Measurements from ENCODE around the gene TMEM263.
A peak's percentile ranks its signal among the peaks of the same experiment; 100 is the strongest.
"Not testable (repeated sequence)": the region's sequence is repeated elsewhere in the genome, so short reads cannot be mapped to it uniquely, and the experiment has no call there.

Gene TMEM263

GRCh38 chr12:106986625-106987389 is 31.1 kb downstream of the TMEM263 start, which contains the start of gene MTERF2:
Gene MTERF2 (minus strand): TSS chr12:106987146. CDS start chr12:106978714, 8,432 bp downstream.
- Histone ChIP-seq H2AFZ (ENCODE audit: low read length) (peak within 1 kb of the TSS; percentile 87), H3K4me2 (ENCODE audit: low read depth, low read length, poor library complexity, severe bottlenecking) (peak within 1 kb of the TSS; percentile 78), H3K4me1 (ENCODE audit: insufficient read depth, low read length, poor library complexity, severe bottlenecking) (peaks cover 21% of the 10 kb centered on the region), H3K27me3 (ENCODE audit: insufficient read depth, low read length, poor library complexity, severe bottlenecking) (no peaks in the 10 kb centered on the region), H3K9me2 (replicated peaks; ENCODE audit: low read depth, low read length) (no peaks in the 10 kb centered on the region), H3K79me2 (ENCODE audit: insufficient read depth, low read length) (no peaks in the 10 kb centered on the region), H3K4me3 (ENCODE audit: low read length, poor library complexity, severe bottlenecking) (peak within 1 kb of the TSS; percentile 81), H4K20me1 (ENCODE audit: insufficient read depth, low read length, poor library complexity, severe bottlenecking) (no peaks in the 10 kb centered on the region), H3K36me3 (ENCODE audit: insufficient read depth, low read length) (no peaks in the 10 kb centered on the region), H3K9ac (ENCODE audit: low read depth, low read length, poor library complexity, severe bottlenecking) (peak within 1 kb of the TSS; percentile 73), H3F3A (ENCODE audit: low read depth) (no peaks in the 10 kb centered on the region), H3K9me3 (ENCODE audit: insufficient read depth, low read depth, low read length) (no peaks in the 10 kb centered on the region)
- no peak for TF ChIP-seq EZH2phosphoT487 (IDR thresholded peaks at IDR 0.05; ENCODE audit: borderline replicate concordance)
- TF ChIP-seq CTCF (conservative IDR thresholded peaks at IDR 0.05; ENCODE audit: low read length), result no peak

- Histone ChIP-seq H3K9ac (ENCODE audit: low read depth, low read length, poor library complexity, severe bottlenecking) (no peak overlapping the region), H3K27me3 (ENCODE audit: insufficient read depth, low read length, poor library complexity, severe bottlenecking) (no peaks in the 10 kb centered on the region), H3K9me2 (replicated peaks; ENCODE audit: low read depth, low read length) (no peaks in the 10 kb centered on the region), H4K20me1 (ENCODE audit: insufficient read depth, low read length, poor library complexity, severe bottlenecking) (no peaks in the 10 kb centered on the region), H3F3A (ENCODE audit: low read depth) (no peaks in the 10 kb centered on the region), H3K36me3 (ENCODE audit: insufficient read depth, low read length) (no peaks in the 10 kb centered on the region), H3K4me2 (ENCODE audit: low read depth, low read length, poor library complexity, severe bottlenecking) (peak overlapping the region; percentile 78), H3K4me3 (ENCODE audit: low read length, poor library complexity, severe bottlenecking) (no peak overlapping the region), H3K4me1 (ENCODE audit: insufficient read depth, low read length, poor library complexity, severe bottlenecking) (peaks cover 21% of the 10 kb centered on the region), H3K79me2 (ENCODE audit: insufficient read depth, low read length) (no peaks in the 10 kb centered on the region), H2AFZ (ENCODE audit: low read length) (peak overlapping the region; percentile 87; the same call in 1 of the 2 replicates), H3K9me3 (ENCODE audit: insufficient read depth, low read depth, low read length) (no peaks in the 10 kb centered on the region)
- TF ChIP-seq CTCF (conservative IDR thresholded peaks at IDR 0.05; ENCODE audit: low read length), result no peak
- no peak for TF ChIP-seq EZH2phosphoT487 (IDR thresholded peaks at IDR 0.05; ENCODE audit: borderline replicate concordance)
These were observed 32.1 kb downstream of the TMEM263 start for GRCh38 chr12:106987846-106988245.

- Histone ChIP-seq H3K27me3 (ENCODE audit: insufficient read depth, low read length, poor library complexity, severe bottlenecking) (no peaks in the 10 kb centered on the region), H3F3A (ENCODE audit: low read depth) (no peaks in the 10 kb centered on the region), H2AFZ (ENCODE audit: low read length) (no peak overlapping the region), H3K9me2 (replicated peaks; ENCODE audit: low read depth, low read length) (no peaks in the 10 kb centered on the region), H4K20me1 (ENCODE audit: insufficient read depth, low read length, poor library complexity, severe bottlenecking) (no peaks in the 10 kb centered on the region), H3K4me3 (ENCODE audit: low read length, poor library complexity, severe bottlenecking) (no peak overlapping the region), H3K9ac (ENCODE audit: low read depth, low read length, poor library complexity, severe bottlenecking) (no peak overlapping the region), H3K4me1 (ENCODE audit: insufficient read depth, low read length, poor library complexity, severe bottlenecking) (no peaks in the 10 kb centered on the region), H3K4me2 (ENCODE audit: low read depth, low read length, poor library complexity, severe bottlenecking) (no peak overlapping the region), H3K9me3 (ENCODE audit: insufficient read depth, low read depth, low read length) (no peaks in the 10 kb centered on the region), H3K79me2 (ENCODE audit: insufficient read depth, low read length) (no peaks in the 10 kb centered on the region), H3K36me3 (ENCODE audit: insufficient read depth, low read length) (peaks cover 28% of the 10 kb centered on the region; the same call in 1 of the 2 replicates)
- no peak for TF ChIP-seq CTCF (conservative IDR thresholded peaks at IDR 0.05; ENCODE audit: low read length)
- no peak for TF ChIP-seq EZH2phosphoT487 (IDR thresholded peaks at IDR 0.05; ENCODE audit: borderline replicate concordance)
These were observed 39.0 kb downstream of the TMEM263 start for GRCh38 chr12:106994579-106995220.

GRCh38 chr12:106996102-106996501 is 40.4 kb downstream of the TMEM263 start:
- H3K27me3 ChIP-seq (ENCODE audit: insufficient read depth, low read length, poor library complexity, severe bottlenecking); H3F3A ChIP-seq (ENCODE audit: low read depth); H3K4me1 ChIP-seq (ENCODE audit: insufficient read depth, low read length, poor library complexity, severe bottlenecking); H4K20me1 ChIP-seq (ENCODE audit: insufficient read depth, low read length, poor library complexity, severe bottlenecking); H3K4me3 ChIP-seq (ENCODE audit: low read length, poor library complexity, severe bottlenecking); H2AFZ ChIP-seq (ENCODE audit: low read length); H3K9ac ChIP-seq (ENCODE audit: low read depth, low read length, poor library complexity, severe bottlenecking); H3K79me2 ChIP-seq (ENCODE audit: insufficient read depth, low read length); H3K9me3 ChIP-seq (ENCODE audit: insufficient read depth, low read depth, low read length); H3K9me2 ChIP-seq (replicated peaks; ENCODE audit: low read depth, low read length); H3K4me2 ChIP-seq (ENCODE audit: low read depth, low read length, poor library complexity, severe bottlenecking): not testable (repeated sequence)
- H3K36me3 ChIP-seq (ENCODE audit: insufficient read depth, low read length), result peaks cover 34% of the 10 kb centered on the region; the same call in 1 of the 2 replicates
